Suppressor macrophage (primary cell): ENCODE results near the gene LRP3.
"Not testable (repeated sequence)": the region's sequence is repeated elsewhere in the genome, so short reads cannot be mapped to it uniquely, and the experiment has no call there.

Experiments used
- DNase-seq, 4 experiments: peaks; one replicate each; pipeline ENCODE4 v3.0.0-alpha.2; 2020 to 2022

The LRP3 gene

GRCh38 chr19:33202546-33203507 lies 8.7 kb downstream of the LRP3 start:
- no peak for DNase-seq

DNA sequence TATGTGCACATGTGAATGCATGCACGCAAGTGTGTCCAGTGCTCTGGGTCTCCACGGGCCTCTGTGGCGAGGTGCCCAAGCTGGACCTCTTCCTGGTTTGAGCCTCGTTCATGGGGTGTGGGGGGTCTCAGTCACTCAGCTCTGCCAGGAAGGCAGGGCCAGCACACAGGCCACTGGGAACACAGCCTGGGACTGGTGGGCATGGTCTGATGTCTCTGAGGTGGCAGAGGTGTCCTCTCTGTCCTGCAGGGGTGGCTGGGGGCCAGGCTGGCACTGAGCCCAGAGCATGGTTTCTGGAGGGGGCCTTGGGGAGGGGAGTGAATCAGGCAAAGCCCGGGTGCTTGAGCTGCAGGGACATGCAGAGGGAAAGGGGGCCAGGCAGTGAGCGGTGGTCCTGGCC lies 9.4 kb downstream of the LRP3 start:
- DNase-seq = no peak

DNA sequence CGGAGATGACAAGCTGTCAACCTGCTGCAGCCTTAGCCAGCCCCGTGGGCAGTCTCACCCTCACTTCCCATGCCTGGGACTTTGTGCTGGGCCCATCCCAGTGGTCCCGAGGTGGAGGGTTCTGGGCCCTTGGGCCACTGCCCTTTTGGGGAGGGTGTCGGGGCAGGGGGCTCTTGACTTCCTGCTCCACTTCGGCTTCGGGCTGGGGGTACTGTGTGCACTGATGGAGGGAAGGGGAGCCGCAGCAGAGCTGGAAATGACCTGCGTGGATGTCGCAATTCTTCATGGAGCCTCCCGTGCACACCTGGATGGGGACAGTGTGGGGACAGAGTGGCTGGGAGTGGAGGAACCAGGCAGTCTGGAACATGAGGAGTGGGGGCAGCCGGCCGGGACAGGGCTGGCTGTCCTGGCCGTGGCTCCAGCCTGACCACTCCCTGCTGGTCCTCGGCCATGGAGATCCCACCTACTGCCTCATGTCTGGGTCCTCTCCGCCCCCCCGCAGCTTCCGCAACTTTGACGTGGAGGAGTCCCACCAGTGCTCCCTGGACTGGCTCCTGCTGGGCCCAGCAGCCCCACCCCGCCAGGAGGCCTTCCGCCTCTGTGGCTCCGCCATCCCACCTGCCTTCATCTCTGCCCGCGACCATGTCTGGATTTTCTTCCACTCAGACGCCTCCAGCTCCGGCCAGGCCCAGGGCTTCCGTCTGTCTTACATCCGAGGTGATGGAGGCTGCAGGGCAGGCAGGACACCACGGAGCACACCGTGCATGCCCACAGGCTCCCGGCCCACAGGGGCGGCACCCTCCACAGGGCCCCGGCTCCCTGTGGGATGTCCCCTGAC lies 10.2 kb downstream of the LRP3 start:
- no peak for DNase-seq

DNA sequence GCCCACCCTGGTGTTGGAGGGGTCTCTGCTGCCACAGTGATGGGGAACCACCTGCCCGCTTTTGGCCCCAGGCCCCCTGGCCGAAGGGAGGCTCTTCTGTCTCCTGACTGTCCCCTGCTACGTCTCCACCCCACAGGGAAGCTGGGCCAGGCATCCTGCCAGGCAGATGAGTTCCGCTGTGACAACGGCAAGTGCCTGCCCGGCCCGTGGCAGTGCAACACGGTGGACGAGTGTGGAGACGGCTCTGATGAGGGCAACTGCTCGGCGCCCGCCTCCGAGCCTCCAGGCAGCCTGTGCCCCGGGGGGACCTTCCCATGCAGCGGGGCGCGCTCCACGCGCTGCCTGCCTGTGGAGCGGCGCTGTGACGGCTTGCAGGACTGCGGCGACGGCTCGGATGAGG lies 11.0 kb downstream of the LRP3 start:
- DNase-seq = no peak

- no peak for DNase-seq
These were observed 11.6 kb downstream of the LRP3 start for GRCh38 chr19:33205531-33206260.

GRCh38 chr19:33206261-33207039 lies 12.3 kb downstream of the LRP3 start:
- no peak for DNase-seq

DNA sequence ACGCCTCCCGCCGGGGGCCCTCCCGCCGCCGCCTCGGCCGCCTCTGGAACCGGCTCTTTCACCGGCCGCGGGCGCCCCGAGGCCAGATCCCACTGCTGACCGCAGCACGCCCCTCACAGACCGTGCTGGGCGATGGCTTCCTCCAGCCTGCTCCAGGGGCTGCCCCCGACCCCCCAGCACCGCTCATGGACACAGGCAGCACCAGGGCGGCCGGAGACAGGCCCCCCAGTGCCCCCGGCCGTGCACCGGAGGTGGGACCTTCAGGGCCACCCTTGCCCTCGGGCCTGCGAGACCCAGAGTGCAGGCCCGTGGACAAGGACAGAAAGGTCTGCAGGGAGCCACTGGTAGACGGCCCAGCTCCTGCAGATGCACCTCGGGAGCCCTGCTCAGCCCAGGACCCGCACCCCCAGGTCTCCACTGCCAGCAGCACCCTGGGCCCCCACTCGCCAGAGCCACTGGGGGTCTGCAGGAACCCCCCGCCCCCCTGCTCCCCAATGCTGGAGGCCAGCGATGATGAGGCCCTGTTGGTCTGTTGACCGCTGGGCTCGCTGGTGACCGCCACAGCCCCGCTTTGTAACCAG lies 13.0 kb downstream of the LRP3 start:
- no peak for DNase-seq

- DNase-seq = no peak
These were observed 13.8 kb downstream of the LRP3 start for GRCh38 chr19:33207903-33208302.

DNA sequence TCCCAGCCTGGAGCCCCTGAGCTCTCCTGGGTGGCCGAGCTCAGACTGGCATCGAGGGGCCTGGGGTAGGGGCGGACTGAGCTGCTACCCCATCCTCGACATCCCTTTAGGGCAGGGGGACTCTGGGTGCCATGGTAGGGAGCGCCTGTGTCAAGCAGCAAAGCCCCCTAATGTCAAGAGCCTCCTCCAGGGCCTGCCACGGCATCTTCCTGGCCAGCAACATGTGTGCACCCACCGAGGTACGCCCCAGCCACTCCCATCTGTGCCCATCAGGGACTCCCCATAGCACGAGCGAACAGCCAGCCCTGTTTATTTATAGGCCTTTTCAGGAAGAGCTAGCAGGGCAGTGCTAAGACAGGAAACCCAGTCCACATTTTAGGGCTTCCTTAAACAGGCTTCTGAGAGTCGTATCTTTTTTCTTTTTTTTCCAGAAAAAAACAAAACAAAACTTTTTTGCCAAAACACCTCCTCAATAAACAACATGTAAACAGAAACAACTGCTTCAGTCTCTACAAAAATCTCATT lies 14.3 kb downstream of the LRP3 start:
- DNase-seq = peak; percentile 29 to 69 (median 51)

DNA sequence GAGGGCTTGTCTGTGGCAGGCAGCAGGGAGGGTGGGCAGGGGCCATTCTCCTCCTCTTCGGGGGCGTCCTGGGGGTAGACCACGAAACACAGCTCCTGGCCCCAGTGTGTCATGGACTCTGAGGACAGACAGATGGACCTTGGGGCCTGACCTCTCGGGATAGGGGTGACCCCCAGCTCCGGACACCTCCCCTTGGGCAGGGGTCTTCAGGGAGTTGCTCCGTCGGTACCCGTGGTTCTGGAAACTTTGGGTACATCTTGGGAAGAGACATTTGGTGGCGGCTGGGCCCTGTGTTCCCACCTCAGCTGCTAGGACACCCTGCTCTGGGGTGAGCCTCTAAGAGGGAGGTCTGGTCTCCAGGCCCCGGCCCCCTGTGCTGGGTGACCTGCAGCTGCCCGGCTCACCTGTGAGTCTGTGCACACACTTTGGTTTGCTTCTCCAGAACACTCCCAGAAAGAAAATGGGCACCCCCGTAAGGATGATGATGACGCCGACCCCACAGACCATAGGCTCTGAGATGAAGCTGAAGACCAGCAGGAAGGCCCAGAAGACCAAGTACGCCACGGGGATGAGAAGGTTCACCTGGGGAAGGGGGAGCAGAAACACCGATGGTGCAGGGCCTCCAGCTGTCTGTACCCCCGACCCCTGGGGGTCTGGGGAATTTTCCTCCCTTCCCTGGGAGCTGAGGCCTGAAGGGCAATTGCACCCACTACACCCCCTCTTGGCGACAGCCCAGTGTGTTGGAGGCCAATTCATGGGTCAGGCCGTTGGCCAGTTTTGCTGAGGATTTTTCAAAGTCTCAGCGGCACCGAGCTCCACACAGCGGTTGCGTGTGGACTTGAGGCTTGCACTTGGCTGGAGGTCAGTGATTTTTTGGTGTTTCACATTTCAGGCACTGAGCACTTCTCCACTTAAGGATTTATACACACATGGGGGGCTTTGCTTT lies 15.0 kb downstream of the LRP3 start:
- no peak for DNase-seq

DNA sequence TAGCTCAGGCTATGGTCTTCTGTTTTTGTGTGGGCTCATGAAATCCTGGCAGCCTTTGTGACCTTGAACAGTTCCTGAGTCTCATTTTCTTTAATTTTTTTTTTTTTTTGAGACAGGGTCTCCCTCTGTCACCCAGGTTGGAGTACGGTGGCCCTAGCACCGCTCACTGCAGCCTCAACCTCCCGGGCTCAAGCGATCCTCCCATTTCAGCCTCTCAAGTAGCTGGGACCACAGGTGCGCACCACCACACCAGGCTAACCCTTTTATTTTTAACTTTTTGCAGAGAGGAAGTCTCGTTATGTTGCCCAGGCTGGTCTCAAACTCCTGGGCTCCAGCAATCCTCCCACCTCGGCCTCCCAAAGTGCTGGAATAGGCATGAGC lies 15.7 kb downstream of the LRP3 start:
- DNase-seq = not testable (repeated sequence)

- DNase-seq = no peak
These were observed 16.3 kb downstream of the LRP3 start for GRCh38 chr19:33210266-33210940.

DNA sequence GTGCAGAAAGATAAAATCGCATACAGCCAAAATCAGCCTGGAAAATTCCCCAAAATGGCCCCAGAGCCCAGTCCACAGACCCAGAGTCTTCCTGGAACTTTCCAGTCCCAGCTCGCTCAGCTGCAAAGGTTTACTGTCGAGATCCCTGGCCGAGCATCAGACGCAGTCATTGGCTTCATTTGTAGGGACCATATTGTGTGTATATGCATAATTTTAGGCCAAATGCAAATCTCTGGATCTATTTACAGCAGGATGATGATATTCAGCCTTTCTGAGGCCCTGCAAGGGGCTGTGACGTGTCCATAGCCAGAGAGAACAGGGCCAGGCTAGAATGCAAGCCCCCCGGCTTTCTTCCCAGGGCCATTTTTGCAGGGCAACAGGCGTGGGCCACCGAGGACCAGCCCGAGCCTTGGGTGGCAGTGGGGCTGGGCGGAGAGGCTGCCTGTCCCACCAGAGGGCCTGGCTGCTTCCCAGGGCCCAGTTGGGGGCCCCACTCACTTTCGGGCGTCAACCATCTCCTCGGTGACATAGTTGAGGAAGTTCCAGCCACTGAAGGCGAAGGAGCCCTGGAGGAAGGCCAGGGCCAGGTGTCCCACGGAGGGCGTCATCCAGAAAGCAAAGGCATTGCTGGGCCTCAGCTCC lies 17.8 kb downstream of the LRP3 start:
- DNase-seq = no peak

- no peak for DNase-seq
These were observed 18.5 kb downstream of the LRP3 start for GRCh38 chr19:33212436-33213172.

- peak; percentile 21 to 59 (median 44) for DNase-seq
These were observed 20.5 kb downstream of the LRP3 start for GRCh38 chr19:33214596-33214995.

GRCh38 chr19:33215438-33216197 lies 21.5 kb downstream of the LRP3 start:
- no peak for DNase-seq

DNA sequence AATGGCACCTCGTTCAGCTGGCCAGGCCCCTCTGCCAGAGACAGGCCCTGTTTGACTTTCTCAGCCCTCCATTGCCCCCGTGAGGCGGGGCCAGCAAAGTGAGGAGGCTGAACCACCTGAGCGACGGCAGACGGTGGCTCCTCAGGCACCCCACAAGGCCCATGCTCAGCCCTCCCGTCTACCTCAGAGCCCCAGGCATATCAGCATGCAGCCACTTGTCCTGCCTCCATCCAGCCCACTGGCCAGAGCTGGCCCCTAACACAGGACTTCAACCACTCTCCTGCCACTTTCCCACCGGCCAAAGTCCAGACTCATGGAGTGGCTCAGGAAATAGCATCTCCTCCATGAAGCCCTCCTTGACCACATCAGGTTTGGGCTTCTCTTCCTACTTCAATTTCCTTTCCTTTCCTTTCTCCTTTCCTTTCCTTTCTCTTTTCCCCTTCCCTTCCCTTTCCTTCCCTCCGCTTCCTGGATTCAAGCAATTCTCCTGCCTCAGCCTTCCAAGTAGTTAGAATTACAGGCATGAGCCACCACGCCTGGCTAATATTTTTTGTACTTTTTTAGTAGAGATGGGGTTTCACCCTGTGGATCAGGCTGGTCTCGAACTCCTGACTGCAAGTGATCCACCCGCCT lies 22.2 kb downstream of the LRP3 start:
- DNase-seq = no peak
